Left colon (tissue), 2 donors: ENCODE measurements around the gene IL23R. TPM values are rescaled to one million over a fixed set of nuclear protein-coding genes. Genes with fewer than 3 reads are reported as not detected.
A peak's percentile ranks its signal among the peaks of the same experiment; 100 is the strongest.
"Not testable (repeated sequence)": the region's sequence is repeated elsewhere in the genome, so short reads cannot be mapped to it uniquely, and the experiment has no call there.

Experiments
- ATAC-seq: fragments of 200-7000 bp; cut with Tn5 transposase; one replicate; pipeline ENCODE4 v1.9.1; 2020; ENCODE audit warnings: mild to moderate bottlenecking, moderate library complexity
- DNase-seq, 2 donors: peaks; one replicate each; pipeline ENCODE4 v3.0.0-alpha.2; 2020
- intact Hi-C, 2 donors: fragments of 100-400 bp; cut with DNase I in 1 of 2; cut with micrococcal nuclease in 1 of 2; formaldehyde crosslinking; loops; one replicate each; pipeline versions ENCODE4 v1.11.2 to v1.14.0; 2022; cut with DNase I, micrococcal nuclease
- long read RNA-seq: library from polyadenylated mRNA; unstranded; transcript quantifications from one replicate; pipeline ENCODE4 v2.0.0, GENCODE V29; 2021
- total RNA-seq, 2 donors: library from RNA; stranded (reverse); fragmentation: NEBNext Ultra II Directional; extraction: Animal tissue kit (Norgen Biotek cat#: 25700); gene quantifications; one replicate each; pipeline ENCODE4 v1.2.1, GENCODE V29; 2021
- donor health status: DM: no; HTN: no; CAD: no.
- donor health status: DM: yes; HTN: yes; CAD: no.

IL23R gene
- total RNA-seq: 1 to 10 TPM; 2.0 TPM
- long read RNA-seq: 0 reads

GRCh38 chr1:67166196-67166595, at the start of gene IL23R:
IL23R (plus strand) TSS chr1:67166454; CDS start chr1:67168121, 1,667 bp downstream.
- intact Hi-C loops: no loop called here
- ATAC-seq: no peak
- no peak for DNase-seq

GRCh38 chr1:67118191-67118590, 48.1 kb upstream of the IL23R start:
- DNase-seq (no peak), ATAC-seq (no peak)
- intact Hi-C loops: no loop called here

- intact Hi-C loops: no loop called here
- DNase-seq (no peak), ATAC-seq (no peak)
Observed at GRCh38 chr1:67118646-67119045, 47.6 kb upstream of the IL23R start.

GRCh38 chr1:67120855-67121619, 45.2 kb upstream of the IL23R start:
- no peak for DNase-seq
- ATAC-seq: no peak
- intact Hi-C loops: no loop called here

- DNase-seq (no peak), ATAC-seq (no peak)
Observed at GRCh38 chr1:67124455-67124854, 41.8 kb upstream of the IL23R start.

GRCh38 chr1:67126111-67126746, 40.0 kb upstream of the IL23R start:
- intact Hi-C loops: no loop called here
- no peak for ATAC-seq
- DNase-seq: no peak

More at GRCh38 chr1:67124455-67124854, 41.8 kb upstream of the IL23R start:
- intact Hi-C loops: no loop called here

GRCh38 chr1:67126974-67127373, 39.3 kb upstream of the IL23R start:
- intact Hi-C loops: no loop called here
- ATAC-seq (no peak), DNase-seq (no peak)

- intact Hi-C loops: no loop called here
- ATAC-seq (no peak), DNase-seq (no peak)
Observed at GRCh38 chr1:67130673-67131072, 35.6 kb upstream of the IL23R start.

- intact Hi-C loops: no loop called here
- DNase-seq (no peak), ATAC-seq (no peak)
Observed at GRCh38 chr1:67133177-67133576, 33.1 kb upstream of the IL23R start.

GRCh38 chr1:67134695-67135094, 31.6 kb upstream of the IL23R start, which contains the start of gene C1orf141:
C1orf141 (minus strand) TSS chr1:67134970; CDS start chr1:67127240, 7,730 bp downstream.
- DNase-seq: peak in 1 of 2 donors; percentile 30
- intact Hi-C loops: no loop called here
- no peak for ATAC-seq

- intact Hi-C loops: no loop called here
- DNase-seq (no peak), ATAC-seq (no peak)
Observed at GRCh38 chr1:67135354-67135753, 30.9 kb upstream of the IL23R start.

- peak; percentile 30 to 60 for DNase-seq
- intact Hi-C loops: no loop called here
- ATAC-seq: peak; percentile 79
Observed at GRCh38 chr1:67137307-67137753, 28.9 kb upstream of the IL23R start.

- DNase-seq (peak in 1 of 2 donors; percentile 71), ATAC-seq (peak; percentile 79)
Observed at GRCh38 chr1:67138813-67139499, 27.3 kb upstream of the IL23R start.

GRCh38 chr1:67140460-67140859, 25.8 kb upstream of the IL23R start:
- ATAC-seq: no peak
- intact Hi-C loops: loop anchor here in 1 of 2 donors (10.0 kb wide), 1 partner anchor 376 kb away; no protein-coding TSS in a partner anchor

More at GRCh38 chr1:67138813-67139499, 27.3 kb upstream of the IL23R start:
- intact Hi-C loops: no loop called here

GRCh38 chr1:67141832-67142231, 24.4 kb upstream of the IL23R start:
- not testable (repeated sequence) for DNase-seq, ATAC-seq
- intact Hi-C loops: loop anchor here in 1 of 2 donors (10.0 kb wide), 1 partner anchor 377 kb away; no protein-coding TSS in a partner anchor

More at GRCh38 chr1:67140460-67140859, 25.8 kb upstream of the IL23R start:
- no peak for DNase-seq

- intact Hi-C loops: loop anchor here in 1 of 2 donors (10.0 kb wide), 1 partner anchor 378 kb away; no protein-coding TSS in a partner anchor
- no peak for ATAC-seq
- DNase-seq: no peak
Observed at GRCh38 chr1:67142931-67143330, 23.3 kb upstream of the IL23R start.

- ATAC-seq (no peak), DNase-seq (no peak)
- intact Hi-C loops: loop anchor here in 1 of 2 donors (10.0 kb wide), 1 partner anchor 379 kb away; no protein-coding TSS in a partner anchor
Observed at GRCh38 chr1:67143966-67144365, 22.3 kb upstream of the IL23R start.

GRCh38 chr1:67144696-67145095, 21.6 kb upstream of the IL23R start:
- ATAC-seq (no peak), DNase-seq (no peak)
- intact Hi-C loops: loop anchor here in 1 of 2 donors (10.0 kb wide), 1 partner anchor 380 kb away; no protein-coding TSS in a partner anchor

- intact Hi-C loops: loop anchor here in 1 of 2 donors (10.0 kb wide), 1 partner anchor 381 kb away; no protein-coding TSS in a partner anchor
- DNase-seq: no peak
- no peak for ATAC-seq
Observed at GRCh38 chr1:67146101-67146500, 20.2 kb upstream of the IL23R start.
